ENCODE measurements around the gene NR0B2.
A peak's percentile ranks its signal among the peaks of the same experiment; 100 is the strongest.

The NR0B2 gene

GRCh38 chr1:26861889-26862378, 51.8 kb downstream of the NR0B2 start:
- ATAC-seq (replicated peaks) (no peak), DNase-seq (no peak)
- peaks cover 17 to 32% of the 10 kb centered on the region in 2 donors for H3K4me1 Mint-ChIP-seq
- H3K9me3 Mint-ChIP-seq = no peaks in the 10 kb centered on the region
- peaks cover 3 to 4% of the 10 kb centered on the region in 2 donors for H3K36me3 Mint-ChIP-seq
- peak overlapping the region; percentile 68 for H3K27ac Mint-ChIP-seq
- no peaks in the 10 kb centered on the region for H3K27me3 Mint-ChIP-seq
- no peak overlapping the region for H3K4me3 Mint-ChIP-seq
